Nephron progenitor cell (in vitro differentiated cells): Measurements from ENCODE around the gene PPWD1.
"Not testable (repeated sequence)": the region's sequence is repeated elsewhere in the genome, so short reads cannot be mapped to it uniquely, and the experiment has no call there.

Source experiments
- DNase-seq: peaks from one replicate; pipeline ENCODE4 v3.0.0; 2021
- H3K27ac Mint-ChIP-seq: 2 replicates; pipeline ENCODE4 v1.8.0; 2021; ENCODE audit warnings: mild to moderate bottlenecking, moderate library complexity, mixed read lengths
- H3K27me3 Mint-ChIP-seq: 2 replicates; pipeline ENCODE4 v1.8.0; 2021; ENCODE audit warnings: mild to moderate bottlenecking, low read depth, mixed read lengths; ENCODE audit not compliant: poor library complexity
- H3K36me3 Mint-ChIP-seq: 2 replicates; pipeline ENCODE4 v1.8.0; 2021; ENCODE audit warnings: low read depth, mixed read lengths
- H3K4me1 Mint-ChIP-seq: 2 replicates; pipeline ENCODE4 v1.8.0; 2021; ENCODE audit warnings: mixed read lengths
- H3K4me3 Mint-ChIP-seq: 2 replicates; pipeline ENCODE4 v1.8.0; 2021; ENCODE audit warnings: mild to moderate bottlenecking, moderate library complexity, mixed read lengths
- H3K9me3 Mint-ChIP-seq: 2 replicates; pipeline ENCODE4 v1.8.0; 2021; ENCODE audit warnings: mild to moderate bottlenecking, moderate library complexity, mixed read lengths
- TF ChIP-seq, protein P1 (sequence below): fragments of 200-600 bp; sonication (generic); IDR thresholded peaks from 2 replicates; pipeline ENCODE4 v1.5.0; 2021; ENCODE audit warnings: antibody characterized with exemption

The PPWD1 gene

DNA sequence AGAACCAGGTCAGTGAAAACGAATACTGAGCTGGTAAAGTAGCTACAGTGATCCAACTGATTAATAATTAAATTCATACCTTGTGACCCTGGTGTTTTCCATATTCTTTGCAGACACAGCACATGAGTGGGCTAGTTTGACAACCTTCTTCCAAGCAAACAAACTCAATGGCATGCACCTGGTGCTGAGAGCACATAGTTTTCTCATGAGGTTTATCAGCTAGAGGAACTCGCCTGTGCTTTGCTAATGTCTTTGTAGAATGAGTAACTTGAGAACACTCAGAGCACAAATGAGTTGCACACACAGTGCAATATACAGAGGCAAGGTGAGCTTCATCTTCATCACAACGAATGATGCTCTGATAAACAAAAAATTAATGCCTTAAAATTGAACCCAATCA lies 48.4 kb downstream of the PPWD1 start:
- Mint-ChIP-seq H3K4me3 (no peak overlapping the region), H3K27ac (no peak overlapping the region), H3K27me3 (no peaks in the 10 kb centered on the region), H3K4me1 (no peaks in the 10 kb centered on the region), H3K9me3 (no peaks in the 10 kb centered on the region), H3K36me3 (peaks cover 63% of the 10 kb centered on the region)
- TF ChIP-seq, protein P1, sequence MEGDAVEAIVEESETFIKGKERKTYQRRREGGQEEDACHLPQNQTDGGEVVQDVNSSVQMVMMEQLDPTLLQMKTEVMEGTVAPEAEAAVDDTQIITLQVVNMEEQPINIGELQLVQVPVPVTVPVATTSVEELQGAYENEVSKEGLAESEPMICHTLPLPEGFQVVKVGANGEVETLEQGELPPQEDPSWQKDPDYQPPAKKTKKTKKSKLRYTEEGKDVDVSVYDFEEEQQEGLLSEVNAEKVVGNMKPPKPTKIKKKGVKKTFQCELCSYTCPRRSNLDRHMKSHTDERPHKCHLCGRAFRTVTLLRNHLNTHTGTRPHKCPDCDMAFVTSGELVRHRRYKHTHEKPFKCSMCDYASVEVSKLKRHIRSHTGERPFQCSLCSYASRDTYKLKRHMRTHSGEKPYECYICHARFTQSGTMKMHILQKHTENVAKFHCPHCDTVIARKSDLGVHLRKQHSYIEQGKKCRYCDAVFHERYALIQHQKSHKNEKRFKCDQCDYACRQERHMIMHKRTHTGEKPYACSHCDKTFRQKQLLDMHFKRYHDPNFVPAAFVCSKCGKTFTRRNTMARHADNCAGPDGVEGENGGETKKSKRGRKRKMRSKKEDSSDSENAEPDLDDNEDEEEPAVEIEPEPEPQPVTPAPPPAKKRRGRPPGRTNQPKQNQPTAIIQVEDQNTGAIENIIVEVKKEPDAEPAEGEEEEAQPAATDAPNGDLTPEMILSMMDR: no peak
- DNase-seq: no peak

DNA sequence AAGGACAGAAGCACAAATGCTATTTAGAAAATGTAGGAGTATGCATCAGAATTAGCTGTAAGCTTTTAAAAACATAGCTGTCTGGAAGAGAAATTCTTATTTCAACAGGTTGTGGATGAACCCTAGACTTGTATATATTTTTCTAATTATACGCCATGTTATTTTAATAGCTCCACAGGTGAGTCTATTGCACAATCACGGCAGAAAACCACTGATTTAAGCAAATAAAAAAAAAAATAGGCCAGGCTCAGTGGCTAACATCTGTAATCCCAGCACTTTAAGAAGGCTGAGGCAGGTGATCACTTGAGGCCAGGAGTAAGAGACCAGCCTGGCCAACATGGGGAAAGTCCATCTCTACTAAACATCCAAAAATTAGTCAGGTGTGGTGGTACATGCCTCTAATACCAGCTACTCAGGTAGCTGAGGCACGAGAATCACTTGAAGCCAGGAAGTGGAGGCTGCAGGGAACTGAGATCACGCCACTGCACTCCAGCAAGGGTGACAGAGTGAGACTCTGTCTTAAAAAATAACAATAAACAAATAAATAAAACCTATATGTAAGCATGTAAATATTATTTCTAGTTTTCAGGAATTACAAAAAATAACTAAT lies 49.3 kb downstream of the PPWD1 start:
- Mint-ChIP-seq H3K27me3 (no peaks in the 10 kb centered on the region), H3K4me3 (no peak overlapping the region), H3K27ac (no peak overlapping the region), H3K36me3 (peaks cover 56% of the 10 kb centered on the region), H3K4me1 (no peaks in the 10 kb centered on the region), H3K9me3 (no peaks in the 10 kb centered on the region)
- no peak for DNase-seq
- TF ChIP-seq, protein P1: no peak

DNA sequence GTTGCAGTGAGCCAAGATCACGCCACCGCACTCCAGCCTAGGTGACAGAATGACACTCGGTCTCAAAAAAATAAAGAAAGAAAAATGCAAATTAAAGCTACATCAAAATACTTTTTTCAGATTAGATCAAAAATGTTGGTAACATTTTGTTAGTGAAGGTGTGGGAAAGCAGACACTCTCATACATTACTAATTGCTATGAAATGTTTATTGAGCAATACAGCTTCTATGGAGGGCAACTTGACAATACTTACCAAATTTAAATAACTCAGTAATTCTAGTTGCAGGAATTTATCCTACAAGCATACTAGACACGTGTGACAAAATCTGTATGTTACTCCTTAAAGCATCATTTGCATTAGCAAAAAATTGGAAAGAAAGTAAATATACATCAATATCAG lies 56.9 kb downstream of the PPWD1 start:
- peaks cover 11% of the 10 kb centered on the region for H3K36me3 Mint-ChIP-seq
- H3K9me3 Mint-ChIP-seq: no peaks in the 10 kb centered on the region
- no peaks in the 10 kb centered on the region for H3K27me3 Mint-ChIP-seq
- no peak overlapping the region for H3K4me3 Mint-ChIP-seq
- H3K4me1 Mint-ChIP-seq: peaks cover 16% of the 10 kb centered on the region
- DNase-seq: no peak
- TF ChIP-seq, protein P1: no peak
- H3K27ac Mint-ChIP-seq: no peak overlapping the region

DNA sequence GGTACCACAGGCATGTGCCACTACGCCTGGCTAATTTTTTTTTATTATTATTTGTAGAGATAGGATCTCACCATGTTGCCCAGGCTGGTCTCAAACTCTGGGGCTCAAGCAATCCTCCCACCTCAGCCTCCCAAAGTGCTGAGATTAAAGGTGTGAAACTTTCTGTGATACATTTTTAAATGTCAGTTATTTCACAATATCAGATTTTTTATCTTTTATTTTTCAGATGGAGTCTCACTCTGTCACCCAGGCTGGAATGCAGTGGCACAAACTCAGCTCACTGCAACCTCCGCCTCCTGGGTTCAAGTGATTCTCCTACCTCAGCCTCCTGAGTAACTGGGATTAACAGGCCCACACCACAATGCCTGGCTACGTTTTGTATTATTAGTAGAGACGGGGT lies 58.9 kb downstream of the PPWD1 start:
- not testable (repeated sequence) for DNase-seq, H3K9me3 Mint-ChIP-seq, H3K27ac Mint-ChIP-seq, H3K27me3 Mint-ChIP-seq, H3K36me3 Mint-ChIP-seq
- H3K4me1 Mint-ChIP-seq: peaks cover 27% of the 10 kb centered on the region
- H3K4me3 Mint-ChIP-seq: peak overlapping the region; percentile 98

DNA sequence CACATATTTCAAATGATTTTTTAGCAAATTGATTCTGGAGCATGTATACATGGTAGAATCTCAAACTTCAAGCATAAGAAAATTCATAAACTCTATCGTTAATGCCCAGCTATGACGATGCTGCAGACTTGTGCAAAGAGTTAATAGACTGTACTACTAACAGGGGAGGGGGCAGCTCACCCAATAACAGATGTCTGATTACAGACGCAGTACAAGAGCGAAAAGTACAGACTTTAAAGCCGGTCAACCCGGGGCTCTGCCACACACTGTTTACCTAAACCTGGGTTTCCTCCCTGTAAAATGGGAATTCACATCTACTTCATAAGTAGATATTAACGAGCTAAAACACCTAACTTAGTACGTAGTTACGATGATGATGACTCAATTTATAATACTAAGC lies 60.4 kb downstream of the PPWD1 start:
- Mint-ChIP-seq H3K27me3 (no peaks in the 10 kb centered on the region), H3K27ac (peak overlapping the region; percentile 75), H3K4me1 (peaks cover 33% of the 10 kb centered on the region), H3K4me3 (peak overlapping the region; percentile 98), H3K9me3 (no peaks in the 10 kb centered on the region), H3K36me3 (peaks cover 10% of the 10 kb centered on the region)
- TF ChIP-seq, protein P1: no peak
- DNase-seq: no peak

DNA sequence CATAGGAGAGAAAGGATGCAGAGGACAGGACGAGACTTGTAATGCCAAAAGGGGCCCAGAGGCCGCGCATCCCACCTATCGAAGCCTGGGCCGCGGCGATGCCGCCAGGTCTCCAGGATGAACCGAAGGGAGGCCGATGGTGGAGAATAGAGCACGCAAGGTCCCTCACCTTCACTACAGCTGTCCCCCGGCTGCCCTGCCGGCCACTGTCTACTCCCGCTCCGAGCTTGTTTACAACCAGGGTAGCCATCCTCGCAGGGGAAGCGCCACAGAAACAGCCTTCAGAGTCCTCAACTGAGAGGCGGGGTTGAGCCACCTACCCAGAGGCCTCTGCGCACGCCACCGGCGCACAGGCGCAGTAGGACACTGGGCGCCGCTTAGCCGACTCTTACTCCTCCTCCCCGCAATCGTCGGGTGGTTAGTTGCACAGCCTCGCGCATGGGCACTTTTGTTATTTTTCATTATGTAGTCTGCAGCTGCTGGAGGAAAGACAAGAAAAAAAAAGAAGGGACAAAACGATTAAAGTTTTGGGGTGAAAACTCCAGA lies 61.0 kb downstream of the PPWD1 start, which contains the start of gene TRIM23:
TSS of gene TRIM23 (minus strand) at position 309 of the 546 bp plus-strand sequence. CDS start at position 250, 59 bp downstream.
- TF ChIP-seq, protein P1: no peak
- peaks cover 10% of the 10 kb centered on the region for H3K36me3 Mint-ChIP-seq
- H3K9me3 Mint-ChIP-seq: no peaks in the 10 kb centered on the region
- H3K27me3 Mint-ChIP-seq: no peaks in the 10 kb centered on the region
- H3K27ac Mint-ChIP-seq: peak within 1 kb of the TSS; percentile 99
- peak; percentile 88 for DNase-seq
- H3K4me3 Mint-ChIP-seq: peak within 1 kb of the TSS; percentile 98
- H3K4me1 Mint-ChIP-seq: peaks cover 33% of the 10 kb centered on the region
